Mesodermal cell (in vitro differentiated cells): ENCODE results near the gene THOC1.
A peak's percentile ranks its signal among the peaks of the same experiment; 100 is the strongest.

ENCODE experiments used
- H3K27ac ChIP-seq: 2 replicates; pipeline ENCODE4 v1.7.0; 2013; ENCODE audit warnings: mild to moderate bottlenecking, low read depth, low read length, moderate library complexity; ENCODE audit not compliant: severe bottlenecking
- H3K36me3 ChIP-seq: 2 replicates; pipeline ENCODE4 v1.7.1; 2013; ENCODE audit warnings: mild to moderate bottlenecking, low read length, moderate library complexity; ENCODE audit not compliant: control insufficient read depth, insufficient read depth
- H3K4me1 ChIP-seq: one replicate; pipeline ENCODE4 v1.7.1; 2013; ENCODE audit warnings: mild to moderate bottlenecking, low read length; ENCODE audit not compliant: insufficient read depth, control insufficient read depth, poor library complexity, severe bottlenecking
- H3K4me3 ChIP-seq: 2 replicates; pipeline ENCODE4 v1.7.0; 2013; ENCODE audit warnings: low read length, control low read depth, mild to moderate bottlenecking; ENCODE audit not compliant: insufficient read depth, poor library complexity, severe bottlenecking; ENCODE audit errors: extremely low read depth
- H3K9me3 ChIP-seq: 2 replicates; pipeline ENCODE4 v1.7.1; 2013; ENCODE audit warnings: mild to moderate bottlenecking, low read length, moderate library complexity; ENCODE audit not compliant: control insufficient read depth
- WGBS, 2 experiments: methylation state at CpG; one replicate each; pipeline ENCODE4 v1.1.5; 2013; ENCODE audit warnings: missing lambda C conversion rate in 2 of 2; ENCODE audit not compliant: insufficient coverage in 2 of 2; 5-methylcytosine and 5-hydroxymethylcytosine counted together

The THOC1 gene

GRCh38 chr18:274313-274712, 6.5 kb upstream of the THOC1 start:
- Histone ChIP-seq H3K27ac (no peak overlapping the region), H3K4me1 (no peaks in the 10 kb centered on the region), H3K4me3 (no peak overlapping the region), H3K9me3 (no peaks in the 10 kb centered on the region), H3K36me3 (no peaks in the 10 kb centered on the region)
- WGBS, 2 experiments = 89 to 95% methylated on average over 3 to 4 of the region's 8 CpGs

GRCh38 chr18:273525-273924, 5.7 kb upstream of the THOC1 start:
- no peak overlapping the region for H3K27ac ChIP-seq
- H3K4me3 ChIP-seq = no peak overlapping the region
- H3K4me1 ChIP-seq = no peaks in the 10 kb centered on the region
- H3K9me3 ChIP-seq = no peaks in the 10 kb centered on the region
- WGBS, 2 experiments = 100% methylated on average over 2 of the region's 3 CpGs; no CpG with 5 or more reads in 1 of the 2 experiments
- no peaks in the 10 kb centered on the region for H3K36me3 ChIP-seq

GRCh38 chr18:272650-273049, 4.8 kb upstream of the THOC1 start:
- no CpG with 5 or more reads among the region's 2 CpGs for WGBS, 2 experiments
- H3K9me3 ChIP-seq = no peaks in the 10 kb centered on the region

GRCh38 chr18:269480-270095, 1.7 kb upstream of the THOC1 start:
- H3K4me1 ChIP-seq = no peaks in the 10 kb centered on the region
- no peak overlapping the region for H3K27ac ChIP-seq
- no peak overlapping the region for H3K4me3 ChIP-seq
- WGBS, 2 experiments = 78 to 96% methylated on average over 2 to 4 of the region's 6 CpGs
- peaks cover 7% of the 10 kb centered on the region for H3K36me3 ChIP-seq
- H3K9me3 ChIP-seq = no peaks in the 10 kb centered on the region

More at GRCh38 chr18:272650-273049, 4.8 kb upstream of the THOC1 start:
- Histone ChIP-seq H3K4me3 (no peak overlapping the region), H3K4me1 (no peaks in the 10 kb centered on the region), H3K27ac (no peak overlapping the region), H3K36me3 (no peaks in the 10 kb centered on the region)

GRCh38 chr18:267380-267687, 513 bp downstream of the THOC1 start:
- no peaks in the 10 kb centered on the region for H3K9me3 ChIP-seq
- peaks cover 28% of the 10 kb centered on the region for H3K36me3 ChIP-seq
- H3K4me3 ChIP-seq = peak overlapping the region; percentile 95
- 0% methylated on average over 3 of the region's 9 CpGs; no CpG with 5 or more reads in 1 of the 2 experiments for WGBS, 2 experiments
- H3K4me1 ChIP-seq = no peaks in the 10 kb centered on the region
- peak overlapping the region; percentile 75 for H3K27ac ChIP-seq

- H3K36me3 ChIP-seq = peaks cover 42% of the 10 kb centered on the region
- H3K4me1 ChIP-seq = no peaks in the 10 kb centered on the region
- no peaks in the 10 kb centered on the region for H3K9me3 ChIP-seq
- no peak overlapping the region for H3K4me3 ChIP-seq
- no CpG with 5 or more reads among the region's 2 CpGs for WGBS, 2 experiments
- no peak overlapping the region for H3K27ac ChIP-seq
These were observed 6.3 kb downstream of the THOC1 start for GRCh38 chr18:261398-262073.

- H3K4me1 ChIP-seq = no peaks in the 10 kb centered on the region
- no peak overlapping the region for H3K27ac ChIP-seq
- H3K9me3 ChIP-seq = no peaks in the 10 kb centered on the region
- no peak overlapping the region for H3K4me3 ChIP-seq
- peaks cover 49% of the 10 kb centered on the region for H3K36me3 ChIP-seq
- no CpG with 5 or more reads among the region's 2 CpGs for WGBS, 2 experiments
These were observed 7.3 kb downstream of the THOC1 start for GRCh38 chr18:260547-260946.

- no peak overlapping the region for H3K4me3 ChIP-seq
- H3K27ac ChIP-seq = no peak overlapping the region
- H3K9me3 ChIP-seq = no peaks in the 10 kb centered on the region
- 94 to 100% methylated on average over 2 to 4 of the region's 4 CpGs for WGBS, 2 experiments
- peaks cover 65% of the 10 kb centered on the region for H3K36me3 ChIP-seq
- H3K4me1 ChIP-seq = no peaks in the 10 kb centered on the region
These were observed 12.7 kb downstream of the THOC1 start for GRCh38 chr18:255171-255570.

GRCh38 chr18:253121-253520, 14.7 kb downstream of the THOC1 start:
- no peak overlapping the region for H3K27ac ChIP-seq
- no peaks in the 10 kb centered on the region for H3K9me3 ChIP-seq
- H3K4me3 ChIP-seq = no peak overlapping the region
- 100% methylated on average over 1 of the region's 1 CpG; no CpG with 5 or more reads in 1 of the 2 experiments for WGBS, 2 experiments
- H3K36me3 ChIP-seq = peaks cover 81% of the 10 kb centered on the region
- no peaks in the 10 kb centered on the region for H3K4me1 ChIP-seq

GRCh38 chr18:251572-251971, 16.3 kb downstream of the THOC1 start:
- Histone ChIP-seq H3K27ac (no peak overlapping the region), H3K4me1 (no peaks in the 10 kb centered on the region), H3K9me3 (no peaks in the 10 kb centered on the region), H3K4me3 (no peak overlapping the region), H3K36me3 (peaks cover 85% of the 10 kb centered on the region)
- WGBS, 2 experiments = 100% methylated on average over 2 of the region's 5 CpGs; no CpG with 5 or more reads in 1 of the 2 experiments

GRCh38 chr18:250685-251084, 17.2 kb downstream of the THOC1 start:
- Histone ChIP-seq H3K4me1 (no peaks in the 10 kb centered on the region), H3K9me3 (no peaks in the 10 kb centered on the region), H3K27ac (no peak overlapping the region), H3K36me3 (peaks cover 81% of the 10 kb centered on the region), H3K4me3 (no peak overlapping the region)
- no CpG with 5 or more reads among the region's 2 CpGs for WGBS, 2 experiments
